ENCODE results near the gene MBTD1.

Gene MBTD1

GRCh38 chr17:51217946-51218345 is 41.9 kb downstream of the MBTD1 start:
- Histone ChIP-seq H3K27me3 (ENCODE audit: insufficient read depth, low read length) (no peaks in the 10 kb centered on the region), H3K4me3 (ENCODE audit: low read length) (no peak overlapping the region), H3K9me3 (ENCODE audit: insufficient read depth, low read depth, low read length) (no peaks in the 10 kb centered on the region), H3K36me3 (ENCODE audit: insufficient read depth, low read depth, low read length) (peaks cover 98% of the 10 kb centered on the region), H3K9ac (ENCODE audit: low read depth, low read length) (no peak overlapping the region), H3K27ac (ENCODE audit: low read length) (no peak overlapping the region), H3K4me1 (ENCODE audit: insufficient read depth, low read length) (no peaks in the 10 kb centered on the region)

DNA sequence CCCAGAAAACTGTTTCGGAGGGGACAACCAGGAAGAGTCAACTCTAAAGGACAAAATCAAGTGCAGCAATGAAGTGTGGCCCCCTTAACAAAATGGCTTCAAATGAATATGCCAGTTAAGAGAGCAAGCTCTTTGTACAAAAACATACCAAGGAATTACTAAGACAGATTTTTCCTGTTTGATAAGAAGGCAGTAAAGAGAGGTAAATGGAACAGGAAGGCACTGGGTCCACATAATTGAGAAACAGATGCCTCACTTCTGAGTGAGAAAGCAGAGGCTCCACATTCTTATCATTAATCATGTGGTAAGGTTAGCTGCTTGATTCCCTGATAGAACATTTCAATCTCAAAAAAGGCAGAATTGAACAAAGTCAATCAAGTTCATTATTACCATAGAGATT is 44.9 kb downstream of the MBTD1 start:
- Histone ChIP-seq H3K27me3 (ENCODE audit: insufficient read depth, low read length) (no peaks in the 10 kb centered on the region), H3K36me3 (ENCODE audit: insufficient read depth, low read depth, low read length) (peaks cover 97% of the 10 kb centered on the region), H3K9ac (ENCODE audit: low read depth, low read length) (no peak overlapping the region)

DNA sequence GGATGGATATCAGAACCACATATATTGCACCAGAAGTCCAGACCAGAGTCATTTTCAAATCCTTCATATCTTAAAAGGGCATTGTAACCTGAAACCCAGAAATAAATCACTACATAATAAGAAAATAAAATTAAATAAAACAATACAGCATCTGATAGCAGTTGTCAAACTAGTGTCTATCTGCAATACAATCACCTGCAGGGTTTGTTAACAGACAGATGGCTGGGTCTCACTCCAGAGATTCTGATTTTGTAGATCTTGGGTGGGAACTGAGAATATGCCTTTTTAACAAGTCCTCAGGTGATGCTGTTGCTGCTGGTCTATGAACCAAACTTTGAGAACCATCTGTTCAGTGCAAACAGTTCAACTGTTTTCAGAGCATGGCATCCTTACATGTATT is 56.0 kb downstream of the MBTD1 start:
- Histone ChIP-seq H3K9me3 (ENCODE audit: insufficient read depth, low read depth, low read length) (no peaks in the 10 kb centered on the region), H3K36me3 (ENCODE audit: insufficient read depth, low read depth, low read length) (peaks cover 95% of the 10 kb centered on the region), H3K4me3 (ENCODE audit: low read length) (no peak overlapping the region), H3K4me1 (ENCODE audit: insufficient read depth, low read length) (no peaks in the 10 kb centered on the region), H3K27ac (ENCODE audit: low read length) (no peak overlapping the region), H3K27me3 (ENCODE audit: insufficient read depth, low read length) (no peaks in the 10 kb centered on the region), H3K9ac (ENCODE audit: low read depth, low read length) (no peak overlapping the region)

More for the DNA sequence above, 44.9 kb downstream of the MBTD1 start:
- no peaks in the 10 kb centered on the region for H3K4me1 ChIP-seq (ENCODE audit: insufficient read depth, low read length)
- no peak overlapping the region for H3K27ac ChIP-seq (ENCODE audit: low read length)
- no peak overlapping the region for H3K4me3 ChIP-seq (ENCODE audit: low read length)
- no peaks in the 10 kb centered on the region for H3K9me3 ChIP-seq (ENCODE audit: insufficient read depth, low read depth, low read length)

- no peak overlapping the region for H3K27ac ChIP-seq (ENCODE audit: low read length)
- H3K36me3 ChIP-seq (ENCODE audit: insufficient read depth, low read depth, low read length): peaks cover 90% of the 10 kb centered on the region
- H3K4me3 ChIP-seq (ENCODE audit: low read length): no peak overlapping the region
- no peaks in the 10 kb centered on the region for H3K27me3 ChIP-seq (ENCODE audit: insufficient read depth, low read length)
- no peak overlapping the region for H3K9ac ChIP-seq (ENCODE audit: low read depth, low read length)
- H3K4me1 ChIP-seq (ENCODE audit: insufficient read depth, low read length): no peaks in the 10 kb centered on the region
- no peaks in the 10 kb centered on the region for H3K9me3 ChIP-seq (ENCODE audit: insufficient read depth, low read depth, low read length)
These were observed 59.0 kb downstream of the MBTD1 start for GRCh38 chr17:51200846-51201245.

- H3K36me3 ChIP-seq (ENCODE audit: insufficient read depth, low read depth, low read length): peaks cover 90% of the 10 kb centered on the region
- no peaks in the 10 kb centered on the region for H3K4me1 ChIP-seq (ENCODE audit: insufficient read depth, low read length)
- no peaks in the 10 kb centered on the region for H3K9me3 ChIP-seq (ENCODE audit: insufficient read depth, low read depth, low read length)
- no peak overlapping the region for H3K4me3 ChIP-seq (ENCODE audit: low read length)
- H3K27ac ChIP-seq (ENCODE audit: low read length): no peak overlapping the region
- H3K9ac ChIP-seq (ENCODE audit: low read depth, low read length): no peak overlapping the region
- no peaks in the 10 kb centered on the region for H3K27me3 ChIP-seq (ENCODE audit: insufficient read depth, low read length)
These were observed 59.6 kb downstream of the MBTD1 start for GRCh38 chr17:51200295-51200694.

DNA sequence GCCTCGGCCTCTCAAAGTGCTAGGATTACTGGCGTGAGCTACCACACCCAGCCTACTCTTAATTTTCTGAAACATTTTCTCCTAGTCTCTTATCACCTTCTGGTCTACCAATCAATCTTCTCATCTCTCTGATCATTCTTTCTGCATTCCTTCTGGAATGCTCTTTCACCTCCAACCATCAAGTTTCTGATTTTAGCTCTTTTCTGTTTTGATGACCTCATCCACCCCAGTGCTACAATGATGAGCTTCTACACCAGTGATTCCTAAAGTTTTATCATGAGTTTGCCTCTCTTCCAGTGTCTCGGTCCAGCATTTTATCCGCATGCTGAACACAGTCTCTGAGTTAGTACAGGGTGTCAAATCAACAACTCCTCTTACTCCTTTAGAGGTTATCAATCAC is 62.1 kb downstream of the MBTD1 start:
- Histone ChIP-seq H3K9me3 (ENCODE audit: insufficient read depth, low read depth, low read length) (no peaks in the 10 kb centered on the region), H3K27ac (ENCODE audit: low read length) (no peak overlapping the region), H3K27me3 (ENCODE audit: insufficient read depth, low read length) (no peaks in the 10 kb centered on the region), H3K9ac (ENCODE audit: low read depth, low read length) (no peak overlapping the region), H3K36me3 (ENCODE audit: insufficient read depth, low read depth, low read length) (peaks cover 93% of the 10 kb centered on the region), H3K4me1 (ENCODE audit: insufficient read depth, low read length) (no peaks in the 10 kb centered on the region), H3K4me3 (ENCODE audit: low read length) (no peak overlapping the region)

GRCh38 chr17:51191895-51192294 is 68.0 kb downstream of the MBTD1 start:
- no peaks in the 10 kb centered on the region for H3K27me3 ChIP-seq (ENCODE audit: insufficient read depth, low read length)
- no peak overlapping the region for H3K27ac ChIP-seq (ENCODE audit: low read length)
- peaks cover 88% of the 10 kb centered on the region for H3K36me3 ChIP-seq (ENCODE audit: insufficient read depth, low read depth, low read length)

GRCh38 chr17:51189628-51190027 is 70.2 kb downstream of the MBTD1 start:
- Histone ChIP-seq H3K4me3 (ENCODE audit: low read length) (no peak overlapping the region), H3K36me3 (ENCODE audit: insufficient read depth, low read depth, low read length) (peaks cover 91% of the 10 kb centered on the region), H3K9ac (ENCODE audit: low read depth, low read length) (no peak overlapping the region), H3K4me1 (ENCODE audit: insufficient read depth, low read length) (no peaks in the 10 kb centered on the region), H3K9me3 (ENCODE audit: insufficient read depth, low read depth, low read length) (no peaks in the 10 kb centered on the region), H3K27ac (ENCODE audit: low read length) (no peak overlapping the region), H3K27me3 (ENCODE audit: insufficient read depth, low read length) (no peaks in the 10 kb centered on the region)

More at GRCh38 chr17:51191895-51192294, 68.0 kb downstream of the MBTD1 start:
- Histone ChIP-seq H3K4me1 (ENCODE audit: insufficient read depth, low read length) (no peaks in the 10 kb centered on the region), H3K9ac (ENCODE audit: low read depth, low read length) (no peak overlapping the region), H3K4me3 (ENCODE audit: low read length) (no peak overlapping the region), H3K9me3 (ENCODE audit: insufficient read depth, low read depth, low read length) (no peaks in the 10 kb centered on the region)

DNA sequence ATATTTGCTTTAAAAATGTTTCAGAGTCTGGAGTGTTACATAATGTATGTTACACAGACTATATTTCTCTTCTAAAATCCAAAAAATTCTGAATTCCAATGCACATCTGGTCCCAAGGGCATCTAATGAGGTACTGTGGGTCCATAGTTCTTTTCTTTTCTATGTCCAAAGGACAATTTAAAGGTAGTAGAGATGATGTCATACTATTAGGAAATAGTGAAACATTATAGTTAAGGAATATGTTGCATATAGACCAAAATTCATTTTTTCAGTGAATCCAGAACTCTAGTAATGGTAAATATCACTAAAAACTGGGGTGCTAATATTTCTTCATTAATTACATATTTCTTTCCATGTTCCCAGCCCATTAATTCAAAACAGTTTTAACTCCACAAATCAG is 70.7 kb downstream of the MBTD1 start:
- Histone ChIP-seq H3K4me3 (ENCODE audit: low read length) (no peak overlapping the region), H3K27ac (ENCODE audit: low read length) (no peak overlapping the region), H3K9me3 (ENCODE audit: insufficient read depth, low read depth, low read length) (no peaks in the 10 kb centered on the region), H3K27me3 (ENCODE audit: insufficient read depth, low read length) (no peaks in the 10 kb centered on the region), H3K36me3 (ENCODE audit: insufficient read depth, low read depth, low read length) (peaks cover 91% of the 10 kb centered on the region), H3K9ac (ENCODE audit: low read depth, low read length) (no peak overlapping the region), H3K4me1 (ENCODE audit: insufficient read depth, low read length) (no peaks in the 10 kb centered on the region)

DNA sequence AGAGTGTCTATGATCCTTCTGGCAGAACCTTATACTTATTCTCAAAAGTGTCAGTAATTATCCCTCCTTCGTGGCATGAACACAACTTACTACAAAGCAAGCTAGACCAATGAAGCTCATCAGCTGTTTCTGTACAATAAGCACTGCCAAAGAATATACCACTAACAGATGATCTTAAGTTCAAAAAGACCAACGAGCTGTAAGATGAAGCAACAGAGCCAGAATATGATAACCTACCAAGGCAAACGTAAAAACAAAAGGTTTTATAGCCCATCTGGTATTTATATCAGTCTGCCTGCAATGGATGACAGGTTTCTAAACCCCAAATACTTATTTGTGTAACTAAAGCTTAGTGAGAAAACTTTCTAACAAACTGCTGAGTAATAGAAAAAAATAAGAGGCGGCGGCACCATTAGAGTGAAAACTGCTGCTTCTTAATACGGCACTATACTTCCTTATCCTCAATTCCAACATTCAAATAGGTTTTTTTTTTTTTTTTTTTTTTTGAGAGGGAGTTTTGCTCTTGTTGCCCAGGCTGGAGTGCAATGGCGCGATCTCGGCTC is 71.5 kb downstream of the MBTD1 start:
- no peaks in the 10 kb centered on the region for H3K27me3 ChIP-seq (ENCODE audit: insufficient read depth, low read length)
- H3K27ac ChIP-seq (ENCODE audit: low read length): no peak overlapping the region
- no peak overlapping the region for H3K4me3 ChIP-seq (ENCODE audit: low read length)
- H3K36me3 ChIP-seq (ENCODE audit: insufficient read depth, low read depth, low read length): peaks cover 91% of the 10 kb centered on the region
- no peaks in the 10 kb centered on the region for H3K4me1 ChIP-seq (ENCODE audit: insufficient read depth, low read length)
- no peak overlapping the region for H3K9ac ChIP-seq (ENCODE audit: low read depth, low read length)
- no peaks in the 10 kb centered on the region for H3K9me3 ChIP-seq (ENCODE audit: insufficient read depth, low read depth, low read length)

- H3K27ac ChIP-seq (ENCODE audit: low read length): no peak overlapping the region
- no peaks in the 10 kb centered on the region for H3K9me3 ChIP-seq (ENCODE audit: insufficient read depth, low read depth, low read length)
- peaks cover 88% of the 10 kb centered on the region for H3K36me3 ChIP-seq (ENCODE audit: insufficient read depth, low read depth, low read length)
- no peaks in the 10 kb centered on the region for H3K4me1 ChIP-seq (ENCODE audit: insufficient read depth, low read length)
- no peak overlapping the region for H3K9ac ChIP-seq (ENCODE audit: low read depth, low read length)
- H3K27me3 ChIP-seq (ENCODE audit: insufficient read depth, low read length): no peaks in the 10 kb centered on the region
- no peak overlapping the region for H3K4me3 ChIP-seq (ENCODE audit: low read length)
These were observed 74.0 kb downstream of the MBTD1 start for GRCh38 chr17:51185763-51186332.

GRCh38 chr17:51184124-51184523 is 75.7 kb downstream of the MBTD1 start:
- H3K9ac ChIP-seq (ENCODE audit: low read depth, low read length): no peak overlapping the region
- H3K27ac ChIP-seq (ENCODE audit: low read length): no peak overlapping the region
- H3K9me3 ChIP-seq (ENCODE audit: insufficient read depth, low read depth, low read length): no peaks in the 10 kb centered on the region
- H3K4me1 ChIP-seq (ENCODE audit: insufficient read depth, low read length): no peaks in the 10 kb centered on the region
- peaks cover 85% of the 10 kb centered on the region for H3K36me3 ChIP-seq (ENCODE audit: insufficient read depth, low read depth, low read length)
- H3K27me3 ChIP-seq (ENCODE audit: insufficient read depth, low read length): no peaks in the 10 kb centered on the region
- no peak overlapping the region for H3K4me3 ChIP-seq (ENCODE audit: low read length)
